22Rv1 (cell line): ENCODE results near the gene ZNF132.

Experiments used
- ZFX ChIP-seq: fragments of 450-650 bp; IDR thresholded peaks from 2 replicates; pipeline ENCODE4 v1.6.1; 2017; ENCODE audit warnings: antibody characterized with exemption, borderline replicate concordance
- TF ChIP-seq, protein P1 (sequence below): fragments of 450-650 bp; IDR thresholded peaks from 2 replicates; pipeline ENCODE4 v1.5.1; 2017; ENCODE audit warnings: mild to moderate bottlenecking

DNA sequence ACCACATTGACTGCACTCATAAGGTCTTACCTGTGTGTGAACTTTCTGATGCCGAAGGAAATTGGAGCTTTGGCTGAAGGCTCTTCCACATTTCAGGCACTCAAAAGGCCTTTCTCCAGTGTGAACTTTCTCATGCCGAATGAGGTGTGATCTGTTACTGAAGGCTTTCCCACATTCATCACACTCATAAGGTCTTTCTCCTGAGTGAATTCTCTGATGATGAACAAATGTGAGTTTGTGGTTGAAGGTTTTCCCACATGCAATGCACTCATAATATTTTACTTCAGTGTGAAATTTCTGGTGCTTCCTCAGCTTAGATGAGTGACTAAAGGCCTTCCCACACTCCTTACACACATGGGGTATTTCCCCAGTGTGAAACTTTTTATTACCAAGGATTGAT lies 5.7 kb downstream of the ZNF132 start:
- TF ChIP-seq, protein P1, sequence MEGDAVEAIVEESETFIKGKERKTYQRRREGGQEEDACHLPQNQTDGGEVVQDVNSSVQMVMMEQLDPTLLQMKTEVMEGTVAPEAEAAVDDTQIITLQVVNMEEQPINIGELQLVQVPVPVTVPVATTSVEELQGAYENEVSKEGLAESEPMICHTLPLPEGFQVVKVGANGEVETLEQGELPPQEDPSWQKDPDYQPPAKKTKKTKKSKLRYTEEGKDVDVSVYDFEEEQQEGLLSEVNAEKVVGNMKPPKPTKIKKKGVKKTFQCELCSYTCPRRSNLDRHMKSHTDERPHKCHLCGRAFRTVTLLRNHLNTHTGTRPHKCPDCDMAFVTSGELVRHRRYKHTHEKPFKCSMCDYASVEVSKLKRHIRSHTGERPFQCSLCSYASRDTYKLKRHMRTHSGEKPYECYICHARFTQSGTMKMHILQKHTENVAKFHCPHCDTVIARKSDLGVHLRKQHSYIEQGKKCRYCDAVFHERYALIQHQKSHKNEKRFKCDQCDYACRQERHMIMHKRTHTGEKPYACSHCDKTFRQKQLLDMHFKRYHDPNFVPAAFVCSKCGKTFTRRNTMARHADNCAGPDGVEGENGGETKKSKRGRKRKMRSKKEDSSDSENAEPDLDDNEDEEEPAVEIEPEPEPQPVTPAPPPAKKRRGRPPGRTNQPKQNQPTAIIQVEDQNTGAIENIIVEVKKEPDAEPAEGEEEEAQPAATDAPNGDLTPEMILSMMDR, result no peak
- TF ChIP-seq ZFX, result no peak
